Uterus (tissue), 4 donors: ENCODE measurements around the gene WDR91. TPM values are rescaled to one million over a fixed set of nuclear protein-coding genes. Genes with fewer than 3 reads are reported as not detected.

Experiments used
- DNase-seq, 2 donors: peaks; one replicate each; pipeline ENCODE4 v3.0.0-alpha.2; 2019 to 2020
- H3K27ac ChIP-seq, 2 donors: fragments of 200-600 bp; sonication (generic); 1 replicate in 1 of 2; 2 replicates in 1 of 2; pipeline ENCODE4 v1.5.1; 2016 to 2018
- H3K27me3 ChIP-seq, 2 donors: fragments of 200-600 bp; sonication (generic); one replicate each; pipeline ENCODE4 v1.5.1; 2018 to 2019; ENCODE audit warnings: control low read depth in 1 of 2
- H3K36me3 ChIP-seq, 2 donors: fragments of 200-600 bp; sonication (generic); one replicate each; pipeline ENCODE4 v1.5.1; 2019; ENCODE audit warnings: control low read depth in 1 of 2
- H3K4me1 ChIP-seq, 2 donors: fragments of 200-600 bp; sonication (generic); one replicate each; pipeline ENCODE4 v1.5.1; 2018 to 2019; ENCODE audit warnings: control low read depth in 1 of 2
- H3K4me3 ChIP-seq, 2 donors: fragments of 200-600 bp; sonication (generic); 1 replicate in 1 of 2; 2 replicates in 1 of 2; pipeline ENCODE4 v1.5.1; 2018 to 2019; ENCODE audit warnings: mild to moderate bottlenecking in 1 of 2
- H3K9me3 ChIP-seq, 2 donors: fragments of 200-600 bp; sonication (generic); one replicate each; pipeline ENCODE4 v1.5.1; 2019; ENCODE audit warnings: control low read depth in 1 of 2
- CTCF ChIP-seq, 4 experiments: fragments of 200-600 bp in 2 of 4; fragments of 450-650 bp in 2 of 4; sonication (generic) in 2 of 4; IDR thresholded peaks; one replicate each; pipeline ENCODE4 v1.5.1; 2016 to 2019; ENCODE audit warnings: antibody characterized with exemption in 4 of 4, mild to moderate bottlenecking in 2 of 4, moderate library complexity in 1 of 4
- POLR2A ChIP-seq, 2 donors: fragments of 450-650 bp; IDR thresholded peaks; one replicate each; pipeline ENCODE4 v1.6.1; 2016; ENCODE audit warnings: antibody characterized with exemption in 2 of 2, mild to moderate bottlenecking in 1 of 2, moderate library complexity in 1 of 2
- intact Hi-C: fragments of 100-400 bp; cut with DNase I; formaldehyde crosslinking; loops from one replicate; pipeline ENCODE4 v1.15.1; 2023; ENCODE audit warnings: low total_unique reads
- total RNA-seq, 4 donors: library from RNA; depleted of rRNA in 3 of 4; stranded (reverse); fragments of >200 nt in 3 of 4; gene quantifications; one replicate each; pipeline versions ENCODE4 v1.1.0 to v1.2.4, GENCODE V29; 2014 to 2023
- donor health status: DM: yes; HTN: yes; CAD: no.

WDR91 gene
- total RNA-seq, 4 donors from 2014 or later = 11.8 to 33.2 (median 17.1) TPM

- no peak within 1 kb of the TSS for H3K27ac ChIP-seq
- no peaks in the 10 kb centered on the region for H3K9me3 ChIP-seq
- H3K4me1 ChIP-seq = no peaks in the 10 kb centered on the region
- DNase-seq = no peak
- H3K4me3 ChIP-seq = no peak within 1 kb of the TSS
- TF ChIP-seq POLR2A (IDR thresholded peaks at IDR 0.05) (no peak), CTCF (IDR thresholded peaks at IDR 0.05) (no peak)
- intact Hi-C loops = no loop called here
- no peaks in the 10 kb centered on the region for H3K36me3 ChIP-seq
- no peaks in the 10 kb centered on the region for H3K27me3 ChIP-seq
Measured at GRCh38 chr7:135233570-135233969, 22.2 kb upstream of the WDR91 start, which contains the start of gene STRA8. STRA8 (plus strand) TSS chr7:135233838; CDS start chr7:135240525, 6,687 bp downstream.

GRCh38 chr7:135232720-135233119 is 21.4 kb upstream of the WDR91 start:
- H3K27ac ChIP-seq = no peak overlapping the region
- no peak for DNase-seq
- no peak for TF ChIP-seq POLR2A (IDR thresholded peaks at IDR 0.05)
- no peak for TF ChIP-seq CTCF (IDR thresholded peaks at IDR 0.05)
- H3K9me3 ChIP-seq = no peaks in the 10 kb centered on the region
- H3K27me3 ChIP-seq = no peaks in the 10 kb centered on the region
- H3K4me1 ChIP-seq = no peaks in the 10 kb centered on the region
- no peak overlapping the region for H3K4me3 ChIP-seq
- intact Hi-C loops = no loop called here
- no peaks in the 10 kb centered on the region for H3K36me3 ChIP-seq

GRCh38 chr7:135232087-135232486 is 20.8 kb upstream of the WDR91 start:
- H3K27ac ChIP-seq = no peak overlapping the region
- DNase-seq = no peak
- no peak for TF ChIP-seq CTCF (IDR thresholded peaks at IDR 0.05)
- TF ChIP-seq POLR2A (IDR thresholded peaks at IDR 0.05) = no peak

GRCh38 chr7:135231686-135232085 is 20.4 kb upstream of the WDR91 start:
- Histone ChIP-seq H3K27me3 (no peaks in the 10 kb centered on the region), H3K36me3 (no peaks in the 10 kb centered on the region), H3K4me3 (no peak overlapping the region), H3K27ac (no peak overlapping the region), H3K9me3 (no peaks in the 10 kb centered on the region), H3K4me1 (no peaks in the 10 kb centered on the region)
- TF ChIP-seq CTCF (IDR thresholded peaks at IDR 0.05) (no peak), POLR2A (IDR thresholded peaks at IDR 0.05) (no peak)
- no peak for DNase-seq
- intact Hi-C loops = no loop called here

More at GRCh38 chr7:135232087-135232486, 20.8 kb upstream of the WDR91 start:
- no peaks in the 10 kb centered on the region for H3K36me3 ChIP-seq
- no peaks in the 10 kb centered on the region for H3K4me1 ChIP-seq
- intact Hi-C loops = no loop called here
- H3K27me3 ChIP-seq = no peaks in the 10 kb centered on the region
- no peaks in the 10 kb centered on the region for H3K9me3 ChIP-seq
- no peak overlapping the region for H3K4me3 ChIP-seq

GRCh38 chr7:135224027-135224426 is 12.7 kb upstream of the WDR91 start:
- intact Hi-C loops = no loop called here
- Histone ChIP-seq H3K27me3 (no peaks in the 10 kb centered on the region), H3K27ac (no peak overlapping the region), H3K4me3 (no peak overlapping the region), H3K36me3 (no peaks in the 10 kb centered on the region), H3K4me1 (no peaks in the 10 kb centered on the region), H3K9me3 (no peaks in the 10 kb centered on the region)
- no peak for DNase-seq
- no peak for TF ChIP-seq POLR2A (IDR thresholded peaks at IDR 0.05)
